Smooth muscle cell (in vitro differentiated cells): ENCODE data around the gene TRAPPC2L. TPM values are rescaled to one million over a fixed set of nuclear protein-coding genes. Genes with fewer than 3 reads are reported as not detected.

Experiments
- DNase-seq: peaks from one replicate; lab custom pipeline; 2025; ENCODE audit not compliant: unreplicated experiment; lab: John Stamatoyannopoulos, UW
- H2AFZ ChIP-seq: fragments of 200-600 bp; sonication (generic); 2 replicates; pipeline ENCODE4 v1.6.0; 2016; ENCODE audit warnings: antibody characterized with exemption, low read depth, mild to moderate bottlenecking
- H3F3A ChIP-seq: fragments of 200-600 bp; sonication (generic); 2 replicates; pipeline ENCODE4 v1.6.0; 2017; ENCODE audit warnings: antibody characterized with exemption, low read depth
- H3K27ac ChIP-seq: fragments of 200-600 bp; sonication (generic); 2 replicates; pipeline ENCODE4 v1.5.1; 2016; ENCODE audit warnings: low read depth, mild to moderate bottlenecking
- H3K27me3 ChIP-seq: fragments of 200-600 bp; sonication (generic); 2 replicates; pipeline ENCODE4 v1.6.1; 2016; ENCODE audit warnings: low read depth, mild to moderate bottlenecking
- H3K36me3 ChIP-seq: fragments of 200-600 bp; sonication (generic); 2 replicates; pipeline ENCODE4 v1.5.1; 2016; ENCODE audit warnings: low read depth
- H3K4me1 ChIP-seq: fragments of 200-600 bp; sonication (generic); 2 replicates; pipeline ENCODE4 v1.5.1; 2016; ENCODE audit warnings: low read depth
- H3K4me2 ChIP-seq: fragments of 200-600 bp; sonication (generic); 2 replicates; pipeline ENCODE4 v1.6.0; 2016; ENCODE audit warnings: mild to moderate bottlenecking
- H3K4me3 ChIP-seq: fragments of 200-600 bp; sonication (generic); 2 replicates; pipeline ENCODE4 v1.5.1; 2016; ENCODE audit warnings: mild to moderate bottlenecking
- H3K79me2 ChIP-seq: fragments of 200-600 bp; sonication (generic); 2 replicates; pipeline ENCODE4 v1.6.0; 2016; ENCODE audit warnings: low read depth, mild to moderate bottlenecking
- H3K9ac ChIP-seq: fragments of 200-600 bp; sonication (generic); 2 replicates; pipeline ENCODE4 v1.6.0; 2016; ENCODE audit warnings: low read depth
- H3K9me3 ChIP-seq: fragments of 200-600 bp; sonication (generic); replicated peaks from 2 replicates; pipeline ENCODE4 v1.5.1; 2016; ENCODE audit warnings: low read depth
- H4K20me1 ChIP-seq: fragments of 200-600 bp; sonication (generic); 2 replicates; pipeline ENCODE4 v1.6.0; 2016; ENCODE audit warnings: low read depth
- WGBS: methylation state at CpG from one replicate; pipeline ENCODE4 v1.1.7; 2016; ENCODE audit warnings: low lambda C conversion rate; 5-methylcytosine and 5-hydroxymethylcytosine counted together
- polyA plus RNA-seq: library from polyadenylated mRNA; unstranded; fragments of >200 nt; fragmentation: Nextera tagmentation; extraction: Ambion mirVana; gene quantifications from 2 replicates; pipeline ENCODE4 v1.2.1, GENCODE V29; 2016
- total RNA-seq: library from RNA; depleted of rRNA; stranded (reverse); fragments of >200 nt; gene quantifications from 2 replicates; pipeline ENCODE4 v1.2.3, GENCODE V29; 2014
- TF ChIP-seq, protein P1 (sequence below): fragments of 200-600 bp; sonication (generic); IDR thresholded peaks from 2 replicates; pipeline ENCODE4 v1.5.1; 2017; ENCODE audit warnings: borderline replicate concordance, mild to moderate bottlenecking, antibody characterized with exemption; ENCODE audit not compliant: insufficient read depth, poor library complexity, severe bottlenecking

The TRAPPC2L gene
- total and polyA plus RNA-seq, 2 experiments from 2014 or later = 17.9 to 125 TPM

DNA sequence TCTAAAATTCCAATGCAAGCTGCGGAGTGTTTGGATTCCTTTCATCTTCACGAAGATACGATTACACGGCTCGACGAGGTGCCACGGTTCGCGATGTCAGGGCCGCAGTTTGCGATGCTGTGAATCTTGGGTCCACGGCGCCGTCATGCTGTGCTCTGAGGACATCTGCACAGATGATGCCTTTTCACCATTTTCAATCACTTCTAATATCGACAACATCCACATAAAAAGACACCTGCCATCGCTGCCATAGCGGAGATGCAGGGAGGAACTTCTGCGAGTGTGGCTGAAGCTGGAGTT, 38.4 kb upstream of the TRAPPC2L start:
- Histone ChIP-seq H3K27ac (no peak overlapping the region), H3K27me3 (no peaks in the 10 kb centered on the region), H3F3A (no peaks in the 10 kb centered on the region)

DNA sequence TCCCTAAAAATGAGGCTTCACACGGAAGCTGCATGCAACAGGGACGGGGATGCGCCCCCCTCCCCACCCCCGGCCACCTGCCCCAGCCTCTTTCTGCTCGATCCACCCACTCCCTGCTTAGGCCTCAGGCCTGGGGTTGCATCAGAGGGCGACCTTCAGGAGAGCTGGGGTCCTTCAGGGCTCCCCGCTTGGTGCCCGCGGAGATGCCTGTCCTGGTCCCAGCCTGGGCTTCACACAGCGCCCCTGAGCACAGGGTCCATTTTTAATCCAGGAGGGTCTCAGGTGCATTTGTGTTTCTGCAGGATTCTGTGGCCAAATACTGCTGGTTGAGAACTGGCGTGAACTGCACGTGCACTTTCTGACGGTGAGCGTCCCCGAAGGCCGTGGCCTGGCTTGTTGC, 37.8 kb upstream of the TRAPPC2L start:
- H2AFZ ChIP-seq = no peak overlapping the region
- no peak overlapping the region for H3K9ac ChIP-seq
- no peaks in the 10 kb centered on the region for H3K79me2 ChIP-seq
- H3K9me3 ChIP-seq = no peaks in the 10 kb centered on the region
- 90% methylated on average over 16 of the region's 16 CpGs for WGBS
- H3F3A ChIP-seq = no peaks in the 10 kb centered on the region
- TF ChIP-seq, protein P1, sequence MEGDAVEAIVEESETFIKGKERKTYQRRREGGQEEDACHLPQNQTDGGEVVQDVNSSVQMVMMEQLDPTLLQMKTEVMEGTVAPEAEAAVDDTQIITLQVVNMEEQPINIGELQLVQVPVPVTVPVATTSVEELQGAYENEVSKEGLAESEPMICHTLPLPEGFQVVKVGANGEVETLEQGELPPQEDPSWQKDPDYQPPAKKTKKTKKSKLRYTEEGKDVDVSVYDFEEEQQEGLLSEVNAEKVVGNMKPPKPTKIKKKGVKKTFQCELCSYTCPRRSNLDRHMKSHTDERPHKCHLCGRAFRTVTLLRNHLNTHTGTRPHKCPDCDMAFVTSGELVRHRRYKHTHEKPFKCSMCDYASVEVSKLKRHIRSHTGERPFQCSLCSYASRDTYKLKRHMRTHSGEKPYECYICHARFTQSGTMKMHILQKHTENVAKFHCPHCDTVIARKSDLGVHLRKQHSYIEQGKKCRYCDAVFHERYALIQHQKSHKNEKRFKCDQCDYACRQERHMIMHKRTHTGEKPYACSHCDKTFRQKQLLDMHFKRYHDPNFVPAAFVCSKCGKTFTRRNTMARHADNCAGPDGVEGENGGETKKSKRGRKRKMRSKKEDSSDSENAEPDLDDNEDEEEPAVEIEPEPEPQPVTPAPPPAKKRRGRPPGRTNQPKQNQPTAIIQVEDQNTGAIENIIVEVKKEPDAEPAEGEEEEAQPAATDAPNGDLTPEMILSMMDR = no peak
- H3K4me1 ChIP-seq = no peaks in the 10 kb centered on the region
- H4K20me1 ChIP-seq = no peaks in the 10 kb centered on the region
- H3K4me3 ChIP-seq = no peak overlapping the region
- H3K27me3 ChIP-seq = no peaks in the 10 kb centered on the region
- no peak overlapping the region for H3K4me2 ChIP-seq
- no peaks in the 10 kb centered on the region for H3K36me3 ChIP-seq
- H3K27ac ChIP-seq = no peak overlapping the region
- no peak for DNase-seq

More for the DNA sequence above, 38.4 kb upstream of the TRAPPC2L start:
- 94% methylated on average over 18 of the region's 18 CpGs for WGBS
- Histone ChIP-seq H4K20me1 (no peaks in the 10 kb centered on the region), H2AFZ (no peak overlapping the region), H3K4me1 (no peaks in the 10 kb centered on the region), H3K9me3 (no peaks in the 10 kb centered on the region), H3K4me2 (no peak overlapping the region), H3K36me3 (no peaks in the 10 kb centered on the region), H3K9ac (no peak overlapping the region), H3K79me2 (no peaks in the 10 kb centered on the region), H3K4me3 (no peak overlapping the region)
- TF ChIP-seq, protein P1 = no peak
- DNase-seq = no peak

- 96% methylated on average over 17 of the region's 20 CpGs for WGBS
- no peaks in the 10 kb centered on the region for H4K20me1 ChIP-seq
- H3K79me2 ChIP-seq = no peaks in the 10 kb centered on the region
These were observed 36.4 kb upstream of the TRAPPC2L start for GRCh38 chr16:88820385-88821025.

More at GRCh38 chr16:88820385-88821025, 36.4 kb upstream of the TRAPPC2L start:
- H3K4me1 ChIP-seq = no peaks in the 10 kb centered on the region
- no peak overlapping the region for H2AFZ ChIP-seq
- no peaks in the 10 kb centered on the region for H3F3A ChIP-seq
- H3K27ac ChIP-seq = no peak overlapping the region
- no peaks in the 10 kb centered on the region for H3K36me3 ChIP-seq
- H3K27me3 ChIP-seq = no peaks in the 10 kb centered on the region
- H3K9me3 ChIP-seq = no peaks in the 10 kb centered on the region
- H3K9ac ChIP-seq = no peak overlapping the region
- no peak for DNase-seq
- TF ChIP-seq, protein P1 = no peak
- H3K4me3 ChIP-seq = no peak overlapping the region
- no peak overlapping the region for H3K4me2 ChIP-seq
